GM10266 (cell line): ENCODE measurements around the gene LGR4.

Experiments used
- DNase-seq: peaks from one replicate; pipeline ENCODE4 v3.0.0; 2012; ENCODE audit errors: extremely low spot score
- TF ChIP-seq, protein P1 (sequence below): IDR thresholded peaks from 2 replicates; pipeline ENCODE4 v1.5.1; 2012; ENCODE audit warnings: mild to moderate bottlenecking, low read depth; ENCODE audit not compliant: control insufficient read depth, insufficient read depth; ENCODE audit errors: missing control alignments

The LGR4 gene

DNA sequence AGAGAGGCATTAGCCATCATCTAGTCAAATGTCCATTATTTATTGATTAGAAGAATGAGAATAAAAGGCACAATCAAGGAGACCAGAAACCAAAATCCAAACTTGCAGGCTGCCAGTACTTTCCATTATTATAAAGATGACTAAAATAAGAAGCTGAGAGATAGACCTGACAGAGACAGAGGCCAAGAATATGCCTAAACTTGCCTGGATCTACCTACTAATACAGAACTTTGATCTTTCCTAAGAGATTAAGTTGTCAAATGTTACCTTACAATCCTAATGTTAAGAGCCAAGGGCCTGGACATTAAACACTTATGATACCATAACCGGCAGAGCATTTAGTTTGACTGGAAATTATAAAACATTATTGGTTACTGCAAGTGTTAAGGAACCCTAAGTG, 6.2 kb downstream of the LGR4 start:
- TF ChIP-seq, protein P1, sequence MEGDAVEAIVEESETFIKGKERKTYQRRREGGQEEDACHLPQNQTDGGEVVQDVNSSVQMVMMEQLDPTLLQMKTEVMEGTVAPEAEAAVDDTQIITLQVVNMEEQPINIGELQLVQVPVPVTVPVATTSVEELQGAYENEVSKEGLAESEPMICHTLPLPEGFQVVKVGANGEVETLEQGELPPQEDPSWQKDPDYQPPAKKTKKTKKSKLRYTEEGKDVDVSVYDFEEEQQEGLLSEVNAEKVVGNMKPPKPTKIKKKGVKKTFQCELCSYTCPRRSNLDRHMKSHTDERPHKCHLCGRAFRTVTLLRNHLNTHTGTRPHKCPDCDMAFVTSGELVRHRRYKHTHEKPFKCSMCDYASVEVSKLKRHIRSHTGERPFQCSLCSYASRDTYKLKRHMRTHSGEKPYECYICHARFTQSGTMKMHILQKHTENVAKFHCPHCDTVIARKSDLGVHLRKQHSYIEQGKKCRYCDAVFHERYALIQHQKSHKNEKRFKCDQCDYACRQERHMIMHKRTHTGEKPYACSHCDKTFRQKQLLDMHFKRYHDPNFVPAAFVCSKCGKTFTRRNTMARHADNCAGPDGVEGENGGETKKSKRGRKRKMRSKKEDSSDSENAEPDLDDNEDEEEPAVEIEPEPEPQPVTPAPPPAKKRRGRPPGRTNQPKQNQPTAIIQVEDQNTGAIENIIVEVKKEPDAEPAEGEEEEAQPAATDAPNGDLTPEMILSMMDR = no peak
- DNase-seq = no peak

GRCh38 chr11:27465629-27466028, 7.0 kb downstream of the LGR4 start:
- DNase-seq = no peak
- TF ChIP-seq, protein P1 = no peak

DNA sequence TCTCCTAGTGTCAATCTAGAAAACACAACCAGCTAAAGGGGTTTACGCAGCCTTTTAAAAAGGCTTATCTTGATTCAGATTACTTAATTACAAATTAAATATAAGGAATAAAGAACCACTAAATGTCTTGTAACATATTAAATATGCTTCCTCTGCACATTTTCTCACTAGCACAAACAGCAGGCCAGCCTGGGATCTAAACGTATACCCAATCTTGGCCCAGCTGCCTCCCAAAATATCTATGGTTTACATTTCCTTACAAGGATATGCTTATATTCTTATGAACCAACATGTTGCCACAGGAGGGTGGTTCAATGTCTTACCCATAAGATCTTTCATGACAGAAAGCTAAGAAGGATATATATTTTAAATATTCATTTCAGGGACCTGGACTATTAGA, 7.7 kb downstream of the LGR4 start:
- DNase-seq = no peak
- TF ChIP-seq, protein P1 = no peak

DNA sequence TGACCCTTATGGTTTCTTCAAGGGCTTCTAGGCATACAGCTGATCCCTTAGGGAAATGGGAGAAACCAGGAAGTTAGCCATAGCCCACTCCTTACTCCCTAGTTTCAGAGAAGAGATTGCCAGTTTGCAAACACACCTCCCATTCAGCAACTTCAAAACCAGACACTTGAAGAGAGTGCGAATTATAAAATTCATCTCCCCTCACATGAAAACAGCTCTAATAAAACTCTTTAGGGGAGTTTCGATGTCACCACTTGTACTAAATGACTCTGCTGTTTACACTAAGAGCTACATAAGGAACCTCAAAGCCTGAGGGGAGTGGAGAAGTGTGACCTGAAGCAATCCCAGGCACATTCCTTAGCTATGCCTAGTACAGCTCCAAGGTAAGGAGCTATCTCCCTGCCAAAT, 8.3 kb downstream of the LGR4 start:
- no peak for DNase-seq
- TF ChIP-seq, protein P1 = no peak

DNA sequence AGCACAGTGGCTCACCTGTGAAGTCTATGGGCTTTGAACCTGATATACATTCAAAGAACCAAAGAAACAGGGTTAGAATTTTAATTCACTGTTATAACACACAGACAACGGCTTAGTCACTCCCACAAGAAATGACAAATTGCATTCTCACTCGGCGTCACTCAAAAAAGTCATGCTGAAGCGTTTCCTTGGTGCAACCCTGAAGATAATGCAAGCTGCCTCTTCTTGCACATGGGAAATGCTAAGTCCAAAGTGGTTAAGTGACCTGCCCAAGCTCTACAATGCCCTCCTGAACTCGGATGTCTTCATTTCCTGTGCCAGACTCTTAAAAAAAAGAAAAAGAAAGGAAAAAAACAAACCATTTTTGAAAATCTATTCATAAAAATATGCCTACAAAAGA, 10.0 kb downstream of the LGR4 start:
- DNase-seq = no peak
- TF ChIP-seq, protein P1 = no peak

DNA sequence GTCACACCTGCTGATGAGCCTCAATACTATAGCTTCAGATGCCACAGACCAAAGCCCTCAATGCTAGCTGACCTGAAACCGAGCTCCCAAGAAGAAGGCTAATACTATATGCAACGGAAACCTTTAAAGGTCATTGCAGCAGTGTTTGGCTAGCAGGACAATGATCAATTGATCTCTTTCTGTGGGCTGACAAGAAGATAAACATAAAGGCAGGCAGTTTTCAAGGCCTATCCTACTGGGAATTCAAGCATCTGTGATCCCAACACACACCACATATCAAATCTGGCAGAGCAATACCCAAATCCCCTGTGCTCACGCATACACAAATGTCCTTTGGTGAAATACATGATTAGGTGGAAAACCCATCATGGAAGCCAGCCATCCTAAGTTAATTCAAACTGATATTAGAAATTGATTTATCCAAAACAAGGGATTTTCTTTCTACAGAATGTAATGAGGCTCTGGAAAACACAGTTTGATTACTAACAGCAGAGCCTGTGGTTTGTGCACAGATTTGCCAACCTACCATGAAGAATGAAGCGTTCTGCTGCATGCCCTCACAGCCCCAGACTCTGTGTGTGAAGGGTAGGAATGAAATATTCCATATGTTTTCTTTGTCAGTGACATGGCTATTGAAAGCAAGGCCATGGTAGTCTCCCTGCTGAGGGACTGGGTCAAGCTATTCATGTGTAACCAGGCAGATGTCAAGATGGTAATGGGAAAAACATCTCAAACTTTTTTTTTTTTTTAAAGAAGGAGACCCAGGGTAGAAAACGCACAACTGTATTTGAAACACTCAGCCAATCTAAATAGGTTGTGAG, 12.2 kb downstream of the LGR4 start:
- TF ChIP-seq, protein P1 = no peak
- no peak for DNase-seq

GRCh38 chr11:27459191-27459590, 13.4 kb downstream of the LGR4 start:
- TF ChIP-seq, protein P1 = no peak
- DNase-seq = no peak
